ENCODE data around the gene TATDN3. TPM values are rescaled to one million over a fixed set of nuclear protein-coding genes. Genes with fewer than 3 reads are reported as not detected.

Gene TATDN3
- total and polyA plus RNA-seq, 12 donors = 12.9 to 38.8 (median 24.2) TPM

DNA sequence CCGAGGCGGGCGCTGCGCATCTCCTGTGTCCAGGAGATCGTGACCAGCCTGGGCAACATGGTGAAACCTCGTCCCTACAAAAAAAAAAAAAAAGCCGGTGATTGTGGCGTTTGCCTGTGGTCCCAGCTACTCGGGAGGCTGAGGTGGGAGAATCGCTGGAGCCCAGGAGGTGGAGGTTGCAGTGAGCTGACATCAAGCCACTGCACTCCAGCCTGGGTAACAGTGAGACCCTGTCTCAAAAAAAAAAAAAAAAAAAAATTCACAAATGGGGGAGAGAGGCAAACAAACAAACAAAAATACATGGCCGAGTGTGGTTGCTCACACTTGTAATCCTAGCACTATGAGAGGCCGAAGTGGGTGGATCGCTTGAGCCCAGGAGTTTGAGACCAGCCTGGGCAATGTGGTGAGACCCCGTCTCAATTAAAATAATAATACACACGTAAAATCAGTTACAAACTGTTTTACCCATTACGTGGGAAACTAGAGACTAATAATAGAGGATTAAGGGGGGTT lies 758 bp downstream of the TATDN3 start:
- peak overlapping the region in 9 of 10 donors; percentile 91 to 99 (median 95) for H3K27ac ChIP-seq
- H3K4me1 ChIP-seq = peaks cover 0 to 61% (median 30%) of the 10 kb centered on the region in 9 donors
- intact Hi-C loops (cut with DNase I) = loop anchor here in 1 of 10 donors (5.0 kb wide), 1 partner anchor 65 kb away; the partner anchor contains the start of gene FLVCR1
- H3K4me3 ChIP-seq = peak overlapping the region; percentile 72 to 99 (median 85)
- H3K27me3 ChIP-seq = no peaks in the 10 kb centered on the region
- no peak for DNase-seq
- H3K9me3 ChIP-seq = no peaks in the 10 kb centered on the region
- WGBS, 2 donors = 16 to 19% methylated on average over 16 of the region's 16 CpGs
- H3K36me3 ChIP-seq = peaks cover 0 to 26% (median 6%) of the 10 kb centered on the region in 9 donors
- peak in 1 of 8 donors; percentile 20 for ATAC-seq
- TF ChIP-seq, protein P1, sequence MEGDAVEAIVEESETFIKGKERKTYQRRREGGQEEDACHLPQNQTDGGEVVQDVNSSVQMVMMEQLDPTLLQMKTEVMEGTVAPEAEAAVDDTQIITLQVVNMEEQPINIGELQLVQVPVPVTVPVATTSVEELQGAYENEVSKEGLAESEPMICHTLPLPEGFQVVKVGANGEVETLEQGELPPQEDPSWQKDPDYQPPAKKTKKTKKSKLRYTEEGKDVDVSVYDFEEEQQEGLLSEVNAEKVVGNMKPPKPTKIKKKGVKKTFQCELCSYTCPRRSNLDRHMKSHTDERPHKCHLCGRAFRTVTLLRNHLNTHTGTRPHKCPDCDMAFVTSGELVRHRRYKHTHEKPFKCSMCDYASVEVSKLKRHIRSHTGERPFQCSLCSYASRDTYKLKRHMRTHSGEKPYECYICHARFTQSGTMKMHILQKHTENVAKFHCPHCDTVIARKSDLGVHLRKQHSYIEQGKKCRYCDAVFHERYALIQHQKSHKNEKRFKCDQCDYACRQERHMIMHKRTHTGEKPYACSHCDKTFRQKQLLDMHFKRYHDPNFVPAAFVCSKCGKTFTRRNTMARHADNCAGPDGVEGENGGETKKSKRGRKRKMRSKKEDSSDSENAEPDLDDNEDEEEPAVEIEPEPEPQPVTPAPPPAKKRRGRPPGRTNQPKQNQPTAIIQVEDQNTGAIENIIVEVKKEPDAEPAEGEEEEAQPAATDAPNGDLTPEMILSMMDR (IDR thresholded peaks at IDR 0.05) = no peak

DNA sequence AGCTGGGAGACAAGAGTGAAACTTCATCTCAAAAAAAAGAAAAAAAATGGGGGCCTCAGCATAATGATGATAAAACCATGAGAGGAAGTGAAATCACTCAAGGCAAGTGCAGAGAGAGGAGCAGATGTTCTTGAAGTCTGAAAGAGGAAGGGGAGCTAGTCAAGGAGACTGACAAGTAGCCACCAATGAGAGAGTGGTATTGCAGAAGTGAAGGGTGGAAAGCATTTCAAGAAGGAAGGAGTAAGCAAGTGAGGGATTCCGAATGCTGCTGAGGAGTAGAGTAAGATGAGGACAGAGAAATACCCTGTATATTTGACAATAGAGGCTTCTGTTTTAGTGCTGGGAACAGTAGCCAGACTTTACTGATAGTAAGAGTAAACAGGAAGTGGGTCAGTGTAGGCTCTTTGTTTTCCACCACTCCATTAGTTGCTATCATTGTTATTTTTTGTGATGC lies 2.9 kb downstream of the TATDN3 start:
- DNase-seq = no peak
- no peak overlapping the region for H3K4me3 ChIP-seq
- peaks cover 0 to 43% (median 16%) of the 10 kb centered on the region in 9 donors for H3K36me3 ChIP-seq
- WGBS, 2 donors = 51 to 75% methylated on average over 1 of the region's 1 CpG
- H3K27me3 ChIP-seq = no peaks in the 10 kb centered on the region
- H3K9me3 ChIP-seq = no peaks in the 10 kb centered on the region
- TF ChIP-seq, protein P1 (IDR thresholded peaks at IDR 0.05) = no peak
- peaks cover 0 to 50% (median 23%) of the 10 kb centered on the region in 9 donors for H3K4me1 ChIP-seq
- peak in 4 of 8 donors; percentile 22 to 30 (median 24) for ATAC-seq
- peak overlapping the region in 2 of 10 donors; percentile 35 to 80 for H3K27ac ChIP-seq
- intact Hi-C loops (cut with DNase I) = loop anchor here in 1 of 10 donors (5.0 kb wide), 1 partner anchor 63 kb away; the partner anchor contains the start of gene FLVCR1

DNA sequence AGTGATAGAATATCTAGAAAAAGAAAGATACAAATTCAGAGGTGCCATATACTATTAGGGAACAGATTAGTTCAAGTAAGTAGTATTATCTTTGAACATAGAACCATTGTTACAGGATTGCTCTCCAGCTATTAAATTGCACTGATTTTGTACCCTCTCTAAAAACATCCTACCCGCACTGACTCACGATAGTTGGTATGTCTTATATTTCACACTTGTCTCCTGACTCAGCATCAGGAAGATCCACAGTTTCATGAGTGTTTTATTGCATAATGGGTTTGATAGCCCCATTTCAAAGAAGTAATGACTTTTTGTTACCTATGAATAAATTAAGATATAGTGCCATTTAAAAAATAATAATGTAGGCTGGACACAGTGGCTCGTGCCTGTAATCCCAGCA lies 6.0 kb downstream of the TATDN3 start:
- Histone ChIP-seq H3K27ac (no peak overlapping the region), H3K27me3 (no peaks in the 10 kb centered on the region), H3K4me3 (no peak overlapping the region), H3K36me3 (peaks cover 0 to 73% (median 23%) of the 10 kb centered on the region in 9 donors), H3K4me1 (peaks cover 0 to 30% (median 5%) of the 10 kb centered on the region in 9 donors), H3K9me3 (no peaks in the 10 kb centered on the region)
- intact Hi-C loops (cut with DNase I) = no loop called here
- TF ChIP-seq, protein P1 (IDR thresholded peaks at IDR 0.05) = no peak
- no peak for DNase-seq
- no peak for ATAC-seq
- 95 to 96% methylated on average over 3 of the region's 3 CpGs for WGBS, 2 donors

DNA sequence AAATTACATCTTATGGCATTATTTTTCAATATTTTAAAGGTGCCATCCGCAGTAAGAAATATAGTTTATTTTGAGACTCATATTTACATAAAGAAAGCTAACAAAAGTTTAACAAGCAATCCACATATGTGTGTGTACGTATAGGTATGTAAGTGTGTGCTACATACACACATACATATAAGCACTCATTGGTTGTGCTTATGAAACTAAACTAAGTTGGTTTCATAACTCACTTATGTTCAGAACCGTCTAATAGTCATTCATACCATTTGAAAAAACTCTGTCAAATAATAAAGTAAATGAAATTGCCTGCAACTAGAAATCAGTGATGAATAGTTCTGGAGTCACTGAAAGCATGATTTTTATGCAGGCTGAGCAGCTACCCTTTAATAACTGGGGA lies 14.1 kb downstream of the TATDN3 start:
- intact Hi-C loops (cut with DNase I) = no loop called here
- TF ChIP-seq, protein P1 (IDR thresholded peaks at IDR 0.05) = no peak
- H3K4me3 ChIP-seq = no peak overlapping the region
- WGBS, 2 donors = 91 to 93% methylated on average over 3 of the region's 3 CpGs
- H3K9me3 ChIP-seq = no peaks in the 10 kb centered on the region
- no peaks in the 10 kb centered on the region for H3K4me1 ChIP-seq
- ATAC-seq = no peak
- no peaks in the 10 kb centered on the region for H3K27me3 ChIP-seq
- no peak overlapping the region for H3K27ac ChIP-seq
- peaks cover 0 to 98% (median 25%) of the 10 kb centered on the region in 9 donors for H3K36me3 ChIP-seq
- DNase-seq = no peak
